ENCODE results near the gene SIK2. TPM values are rescaled to one million over a fixed set of nuclear protein-coding genes. Genes with fewer than 3 reads are reported as not detected.
"Not testable (repeated sequence)": the region's sequence is repeated elsewhere in the genome, so short reads cannot be mapped to it uniquely, and the experiment has no call there.

Gene SIK2
- total RNA-seq, 2 experiments from 2014 or later: 8.9 to 10.2 TPM

- CTCF ChIA-PET: interaction anchor here (1.3 to 11.5 kb wide), 5 partner anchors 8 to 174 kb away, joined by 4 to 118 read pairs (median 7); no protein-coding TSS in a partner anchor
- DNase-seq: no peak
- ATAC-seq: no peak
- POLR2A ChIA-PET: interaction anchor here (0.6 kb wide), 1 partner anchor 152 kb away, joined by 3 read pairs; no protein-coding TSS in a partner anchor
- Mint-ChIP-seq H3K9me3 (ENCODE audit: insufficient read depth) (no peaks in the 10 kb centered on the region), H3K27me3 (ENCODE audit: low read depth) (no peaks in the 10 kb centered on the region), H3K27ac (no peak overlapping the region), H3K4me3 (no peak overlapping the region), H3K4me1 (ENCODE audit: low read depth) (peaks cover 19% of the 10 kb centered on the region), H3K36me3 (ENCODE audit: low read depth) (peaks cover 74% of the 10 kb centered on the region)
Observed at GRCh38 chr11:111761036-111761435, 158.8 kb downstream of the SIK2 start.

GRCh38 chr11:111762526-111762925, 160.3 kb downstream of the SIK2 start:
- CTCF ChIA-PET: interaction anchor here (1.1 to 11.5 kb wide), 7 partner anchors 10 to 176 kb away, joined by 3 to 118 read pairs (median 5); no protein-coding TSS in a partner anchor

GRCh38 chr11:111762981-111763643, 160.9 kb downstream of the SIK2 start:
- POLR2A ChIA-PET: no interaction called here
- no peak for ATAC-seq

More at GRCh38 chr11:111762526-111762925, 160.3 kb downstream of the SIK2 start:
- Mint-ChIP-seq H3K27me3 (ENCODE audit: low read depth) (no peaks in the 10 kb centered on the region), H3K27ac (no peak overlapping the region), H3K9me3 (ENCODE audit: insufficient read depth) (no peaks in the 10 kb centered on the region), H3K4me3 (no peak overlapping the region), H3K4me1 (ENCODE audit: low read depth) (peaks cover 27% of the 10 kb centered on the region), H3K36me3 (ENCODE audit: low read depth) (peaks cover 69% of the 10 kb centered on the region)
- DNase-seq: no peak
- ATAC-seq: no peak
- POLR2A ChIA-PET: no interaction called here

GRCh38 chr11:111764621-111765020, 162.4 kb downstream of the SIK2 start:
- Mint-ChIP-seq H3K27me3 (ENCODE audit: low read depth) (no peaks in the 10 kb centered on the region), H3K4me3 (peak overlapping the region; percentile 99), H3K4me1 (ENCODE audit: low read depth) (peaks cover 27% of the 10 kb centered on the region), H3K9me3 (ENCODE audit: insufficient read depth) (no peaks in the 10 kb centered on the region), H3K36me3 (ENCODE audit: low read depth) (peaks cover 52% of the 10 kb centered on the region), H3K27ac (no peak overlapping the region)
- DNase-seq (no peak), ATAC-seq (no peak)
- CTCF ChIA-PET: interaction anchor here (0.7 to 11.5 kb wide), 9 partner anchors 13 to 217 kb away, joined by 3 to 118 read pairs (median 4); no protein-coding TSS in a partner anchor
- POLR2A ChIA-PET: interaction anchor here (0.7 to 1.1 kb wide), 5 partner anchors 18 to 322 kb away, joined by 3 read pairs; partner anchors contain the start of genes SDHD and TIMM8B

More at GRCh38 chr11:111762981-111763643, 160.9 kb downstream of the SIK2 start:
- Mint-ChIP-seq H3K4me3 (no peak overlapping the region), H3K36me3 (ENCODE audit: low read depth) (peaks cover 65% of the 10 kb centered on the region), H3K27ac (no peak overlapping the region), H3K4me1 (ENCODE audit: low read depth) (peaks cover 27% of the 10 kb centered on the region), H3K9me3 (ENCODE audit: insufficient read depth) (no peaks in the 10 kb centered on the region), H3K27me3 (ENCODE audit: low read depth) (no peaks in the 10 kb centered on the region)
- CTCF ChIA-PET: interaction anchor here (0.7 to 11.5 kb wide), 7 partner anchors 10 to 176 kb away, joined by 3 to 118 read pairs (median 3); partner anchors contain the start of gene SIK2
- DNase-seq: no peak

- no peaks in the 10 kb centered on the region for H3K27me3 Mint-ChIP-seq (ENCODE audit: low read depth)
- peak overlapping the region; percentile 98 for H3K27ac Mint-ChIP-seq
- no peak for ATAC-seq
- POLR2A ChIA-PET: interaction anchor here (0.7 to 2.0 kb wide), 5 partner anchors 12 to 321 kb away, joined by 3 to 6 read pairs (median 3); partner anchors contain the start of genes SDHD and TIMM8B
- H3K36me3 Mint-ChIP-seq (ENCODE audit: low read depth): peaks cover 45% of the 10 kb centered on the region
- peaks cover 27% of the 10 kb centered on the region for H3K4me1 Mint-ChIP-seq (ENCODE audit: low read depth)
- peak overlapping the region; percentile 99 for H3K4me3 Mint-ChIP-seq
- CTCF ChIA-PET: interaction anchor here (0.7 to 11.5 kb wide), 12 partner anchors 12 to 319 kb away, joined by 3 to 118 read pairs (median 4); no protein-coding TSS in a partner anchor
- no peaks in the 10 kb centered on the region for H3K9me3 Mint-ChIP-seq (ENCODE audit: insufficient read depth)
- no peak for DNase-seq
Observed at GRCh38 chr11:111765320-111765983, 163.2 kb downstream of the SIK2 start.

GRCh38 chr11:111765984-111766833, 164.0 kb downstream of the SIK2 start, which contains the start of gene PPP2R1B:
PPP2R1B (minus strand) TSS chr11:111766389; CDS start chr11:111766361, 28 bp downstream.
- DNase-seq: peak; percentile 79
- peak; percentile 96 for ATAC-seq
- H3K36me3 Mint-ChIP-seq (ENCODE audit: low read depth): peaks cover 38% of the 10 kb centered on the region
- CTCF ChIA-PET: interaction anchor here (0.7 to 11.5 kb wide), 16 partner anchors 11 to 320 kb away, joined by 3 to 118 read pairs (median 4); no protein-coding TSS in a partner anchor
- peak within 1 kb of the TSS; percentile 99 for H3K4me3 Mint-ChIP-seq
- H3K9me3 Mint-ChIP-seq (ENCODE audit: insufficient read depth): no peaks in the 10 kb centered on the region
- no peaks in the 10 kb centered on the region for H3K27me3 Mint-ChIP-seq (ENCODE audit: low read depth)
- POLR2A ChIA-PET: interaction anchor here (0.8 to 2.0 kb wide), 5 partner anchors 11 to 225 kb away, joined by 3 to 6 read pairs (median 3); partner anchors contain the start of gene ALG9
- H3K4me1 Mint-ChIP-seq (ENCODE audit: low read depth): peaks cover 27% of the 10 kb centered on the region
- H3K27ac Mint-ChIP-seq: peak within 1 kb of the TSS; percentile 98

- Mint-ChIP-seq H3K4me1 (ENCODE audit: low read depth) (peaks cover 27% of the 10 kb centered on the region), H3K27ac (peak overlapping the region; percentile 98), H3K36me3 (ENCODE audit: low read depth) (peaks cover 34% of the 10 kb centered on the region), H3K27me3 (ENCODE audit: low read depth) (no peaks in the 10 kb centered on the region), H3K4me3 (peak overlapping the region; percentile 99), H3K9me3 (ENCODE audit: insufficient read depth) (no peaks in the 10 kb centered on the region)
- ChIA-PET CTCF (interaction anchor here (0.7 to 11.5 kb wide), 13 partner anchors 11 to 320 kb away, joined by 3 to 118 read pairs (median 3); no protein-coding TSS in a partner anchor), POLR2A (interaction anchor here (0.8 to 2.0 kb wide), 5 partner anchors 10 to 226 kb away, joined by 3 to 6 read pairs (median 3); partner anchors contain the start of gene ALG9)
- DNase-seq: no peak
- ATAC-seq: no peak
Observed at GRCh38 chr11:111766834-111767142, 164.5 kb downstream of the SIK2 start.

- POLR2A ChIA-PET: no interaction called here
Observed at GRCh38 chr11:111770581-111771134, 168.4 kb downstream of the SIK2 start.

GRCh38 chr11:111771205-111771604, 169.0 kb downstream of the SIK2 start:
- H3K4me3 Mint-ChIP-seq; POLR2A ChIA-PET; H3K9me3 Mint-ChIP-seq (ENCODE audit: insufficient read depth); ATAC-seq; H3K36me3 Mint-ChIP-seq (ENCODE audit: low read depth); H3K27ac Mint-ChIP-seq; H3K27me3 Mint-ChIP-seq (ENCODE audit: low read depth); H3K4me1 Mint-ChIP-seq (ENCODE audit: low read depth); DNase-seq: not testable (repeated sequence)
- CTCF ChIA-PET: interaction anchor here (1.0 kb wide), 1 partner anchor 184 kb away, joined by 3 read pairs; no protein-coding TSS in a partner anchor

More at GRCh38 chr11:111770581-111771134, 168.4 kb downstream of the SIK2 start:
- no peak for ATAC-seq
- Mint-ChIP-seq H3K27me3 (ENCODE audit: low read depth) (no peaks in the 10 kb centered on the region), H3K36me3 (ENCODE audit: low read depth) (peaks cover 2% of the 10 kb centered on the region), H3K4me1 (ENCODE audit: low read depth) (peaks cover 9% of the 10 kb centered on the region), H3K4me3 (no peak overlapping the region), H3K27ac (no peak overlapping the region), H3K9me3 (ENCODE audit: insufficient read depth) (no peaks in the 10 kb centered on the region)
- no peak for DNase-seq
- CTCF ChIA-PET: no interaction called here

- Mint-ChIP-seq H3K9me3 (ENCODE audit: insufficient read depth) (no peaks in the 10 kb centered on the region), H3K27ac (no peak overlapping the region), H3K4me3 (no peak overlapping the region), H3K27me3 (ENCODE audit: low read depth) (no peaks in the 10 kb centered on the region), H3K36me3 (ENCODE audit: low read depth) (no peaks in the 10 kb centered on the region), H3K4me1 (ENCODE audit: low read depth) (no peaks in the 10 kb centered on the region)
- POLR2A ChIA-PET: no interaction called here
- CTCF ChIA-PET: interaction anchor here (1.0 to 1.5 kb wide), 3 partner anchors 9 to 175 kb away, joined by 3 read pairs; no protein-coding TSS in a partner anchor
- no peak for ATAC-seq
- DNase-seq: no peak
Observed at GRCh38 chr11:111772535-111772934, 170.3 kb downstream of the SIK2 start.
